Naive thymus-derived CD4-positive, alpha-beta T cell (primary cell): ENCODE results near the gene OGFOD2. TPM values are rescaled to one million over a fixed set of nuclear protein-coding genes. Genes with fewer than 3 reads are reported as not detected.
A peak's percentile ranks its signal among the peaks of the same experiment; 100 is the strongest.

ENCODE experiments used
- ATAC-seq: fragments of 150-1000 bp; cut with Tn5 transposase; 2 replicates; pipeline ENCODE4 v1.10.0; 2021; ENCODE audit warnings: mild to moderate bottlenecking, moderate library complexity
- CTCF ChIA-PET: fragments of 350-600 bp; sonication (Branson Sonifier 250); formaldehyde crosslinking; loops from one replicate; lab custom pipeline; 2021; ENCODE audit warnings: antibody characterized with exemption; lab: Charles Lee
- POLR2A ChIA-PET: fragments of 350-600 bp; sonication (Branson Sonifier 250); formaldehyde crosslinking; loops from one replicate; lab custom pipeline; 2021; ENCODE audit warnings: antibody characterized with exemption, inconsistent platforms; lab: Charles Lee
- DNase-seq, 9 donors: peaks; one replicate each; pipeline versions ENCODE4 v3.0.0 to v3.0.0-alpha.2; 2020 to 2022; ENCODE audit warnings: mixed read lengths in 1 of 9
- H3K27ac ChIP-seq: one replicate; pipeline ENCODE4 v1.7.0; 2013; ENCODE audit warnings: mild to moderate bottlenecking, low read depth, low read length, moderate library complexity
- H3K27me3 ChIP-seq, 2 donors: one replicate each; pipeline ENCODE4 v1.7.0; 2013; ENCODE audit warnings: low read length in 2 of 2, mild to moderate bottlenecking in 2 of 2, moderate library complexity in 2 of 2; ENCODE audit not compliant: control insufficient read depth in 2 of 2, insufficient read depth in 2 of 2
- H3K36me3 ChIP-seq, 3 experiments: 1 replicate in 2 of 3; 2 replicates in 1 of 3; pipeline ENCODE4 v1.7.0; 2013; ENCODE audit warnings: low read length in 3 of 3, mild to moderate bottlenecking in 3 of 3, moderate library complexity in 1 of 3; ENCODE audit not compliant: insufficient read depth in 3 of 3, control insufficient read depth in 2 of 3
- H3K4me1 ChIP-seq, 2 donors: one replicate each; pipeline ENCODE4 v1.7.0; 2013; ENCODE audit warnings: low read length in 2 of 2, mild to moderate bottlenecking in 2 of 2, moderate library complexity in 1 of 2; ENCODE audit not compliant: control insufficient read depth in 2 of 2, insufficient read depth in 2 of 2
- H3K4me3 ChIP-seq: 2 replicates; pipeline ENCODE4 v1.7.0; 2013; ENCODE audit warnings: mild to moderate bottlenecking, low read length
- H3K9me3 ChIP-seq, 3 experiments: 1 replicate in 2 of 3; 2 replicates in 1 of 3; pipeline ENCODE4 v1.7.0; 2013; ENCODE audit warnings: low read length in 3 of 3; ENCODE audit not compliant: control insufficient read depth in 2 of 3
- H3K27ac Mint-ChIP-seq, 9 donors: one replicate each; pipeline ENCODE4 v1.8.0; 2020 to 2022; ENCODE audit warnings: mixed read lengths in 9 of 9, mild to moderate bottlenecking in 8 of 9, moderate library complexity in 5 of 9, inconsistent platforms in 2 of 9
- H3K27me3 Mint-ChIP-seq, 5 donors: one replicate each; pipeline ENCODE4 v1.8.0; 2021 to 2022; ENCODE audit warnings: mixed read lengths in 5 of 5, mild to moderate bottlenecking in 1 of 5
- H3K36me3 Mint-ChIP-seq, 5 donors: one replicate each; pipeline ENCODE4 v1.8.0; 2020 to 2022; ENCODE audit warnings: mixed read lengths in 5 of 5, mild to moderate bottlenecking in 3 of 5, inconsistent platforms in 1 of 5
- H3K4me1 Mint-ChIP-seq, 7 donors: one replicate each; pipeline ENCODE4 v1.8.0; 2020 to 2022; ENCODE audit warnings: mixed read lengths in 7 of 7, mild to moderate bottlenecking in 3 of 7, inconsistent platforms in 1 of 7
- H3K4me3 Mint-ChIP-seq, 10 donors: one replicate each; pipeline ENCODE4 v1.8.0; 2020 to 2022; ENCODE audit warnings: mild to moderate bottlenecking in 10 of 10, mixed read lengths in 10 of 10, moderate library complexity in 6 of 10, inconsistent platforms in 2 of 10
- H3K9me3 Mint-ChIP-seq, 11 donors: one replicate each; pipeline ENCODE4 v1.8.0; 2020 to 2022; ENCODE audit warnings: mixed read lengths in 11 of 11, mild to moderate bottlenecking in 4 of 11, inconsistent platforms in 1 of 11, moderate library complexity in 1 of 11
- intact Hi-C, 2 donors: fragments of 100-400 bp; cut with micrococcal nuclease; formaldehyde crosslinking; loops; one replicate each; pipeline ENCODE4 v1.15.1; 2023
- polyA plus RNA-seq, 2 donors: library from polyadenylated mRNA; unstranded; fragments of 300-500 nt; fragmentation: Illumina TruSeq; gene quantifications; one replicate each; pipeline ENCODE4 v1.2.3, GENCODE V29; 2021
- total RNA-seq, 6 experiments: library from RNA in 5 of 6; stranded (reverse) in 5 of 6; gene quantifications; 1 replicate in 5 of 6; 2 replicates in 1 of 6; pipeline ENCODE4 v1.2.3 and lab custom pipeline; 2021 to 2026

The OGFOD2 gene
- total and polyA plus RNA-seq, 7 experiments from 2014 or later: 16.8 to 49.1 (median 21.7) TPM

- H3K27ac ChIP-seq: no peak overlapping the region
- intact Hi-C loops: no loop called here
- H3K4me3 Mint-ChIP-seq: no peak overlapping the region
- no peaks in the 10 kb centered on the region for H3K9me3 ChIP-seq
- ATAC-seq (no peak), DNase-seq (no peak)
- no peak overlapping the region for H3K4me3 ChIP-seq
- H3K27me3 Mint-ChIP-seq: no peaks in the 10 kb centered on the region
- peak overlapping the region in 3 of 9 donors; percentile 56 to 74 (median 73) for H3K27ac Mint-ChIP-seq
- peaks cover 0 to 3% (median 0%) of the 10 kb centered on the region in 11 donors for H3K9me3 Mint-ChIP-seq
- ChIA-PET CTCF (no interaction called here), POLR2A (interaction anchor here (1.0 kb wide), 1 partner anchor 23 kb away, joined by 3 read pairs; the partner anchor contains the start of gene ARL6IP4)
- H3K27me3 ChIP-seq: no peaks in the 10 kb centered on the region
- no peaks in the 10 kb centered on the region for H3K4me1 ChIP-seq
- no peaks in the 10 kb centered on the region for H3K4me1 Mint-ChIP-seq
- peaks cover 0 to 19% (median 4%) of the 10 kb centered on the region in 5 donors for H3K36me3 Mint-ChIP-seq
- peaks cover 0 to 71% (median 0%) of the 10 kb centered on the region in 3 experiments for H3K36me3 ChIP-seq
Observed at GRCh38 chr12:123003257-123003656, 28.2 kb downstream of the OGFOD2 start.

DNA sequence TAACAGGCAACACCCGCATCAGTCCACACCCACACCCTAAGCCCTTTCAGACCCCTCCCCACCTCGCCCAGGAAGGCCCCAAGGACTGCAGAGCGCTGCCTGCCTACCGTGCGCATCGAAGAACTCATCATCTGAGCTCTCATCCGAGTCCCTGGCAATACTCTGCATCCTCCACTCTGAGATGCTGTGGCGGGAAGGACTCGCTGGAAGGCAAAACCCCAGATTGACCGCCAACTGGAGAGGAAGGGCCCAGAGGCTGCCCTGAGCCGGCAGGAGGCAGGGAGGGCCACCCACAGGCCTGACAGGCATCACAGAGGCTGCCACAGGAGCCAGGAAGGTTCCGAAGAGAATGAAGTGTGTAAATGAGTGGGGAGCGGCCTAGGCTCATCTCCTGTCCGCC lies 29.2 kb downstream of the OGFOD2 start:
- ATAC-seq: no peak
- no peak overlapping the region for H3K27ac Mint-ChIP-seq
- Histone ChIP-seq H3K27me3 (no peaks in the 10 kb centered on the region), H3K27ac (no peak overlapping the region), H3K4me3 (no peak overlapping the region), H3K36me3 (peaks cover 0 to 74% (median 0%) of the 10 kb centered on the region in 3 experiments), H3K9me3 (no peaks in the 10 kb centered on the region), H3K4me1 (no peaks in the 10 kb centered on the region)
- H3K36me3 Mint-ChIP-seq: peaks cover 0 to 22% (median 4%) of the 10 kb centered on the region in 5 donors
- H3K4me3 Mint-ChIP-seq: no peak overlapping the region
- H3K9me3 Mint-ChIP-seq: peaks cover 0 to 3% (median 0%) of the 10 kb centered on the region in 11 donors
- no peaks in the 10 kb centered on the region for H3K4me1 Mint-ChIP-seq
- POLR2A ChIA-PET: no interaction called here
- DNase-seq: no peak
- CTCF ChIA-PET: no interaction called here
- H3K27me3 Mint-ChIP-seq: no peaks in the 10 kb centered on the region
- intact Hi-C loops: no loop called here

GRCh38 chr12:123005081-123005626 lies 30.1 kb downstream of the OGFOD2 start:
- H3K27ac ChIP-seq: no peak overlapping the region
- Mint-ChIP-seq H3K4me1 (no peaks in the 10 kb centered on the region), H3K9me3 (peaks cover 0 to 3% (median 0%) of the 10 kb centered on the region in 11 donors), H3K27ac (no peak overlapping the region), H3K36me3 (peaks cover 0 to 26% (median 4%) of the 10 kb centered on the region in 5 donors), H3K27me3 (no peaks in the 10 kb centered on the region), H3K4me3 (no peak overlapping the region)
- no peaks in the 10 kb centered on the region for H3K9me3 ChIP-seq
- ChIA-PET CTCF (interaction anchor here (1.5 kb wide), 1 partner anchor 13 kb away, joined by 3 read pairs; no protein-coding TSS in a partner anchor), POLR2A (no interaction called here)
- no peak for ATAC-seq
- peaks cover 0 to 74% (median 0%) of the 10 kb centered on the region in 3 experiments for H3K36me3 ChIP-seq
- no peak overlapping the region for H3K4me3 ChIP-seq
- H3K27me3 ChIP-seq: no peaks in the 10 kb centered on the region
- H3K4me1 ChIP-seq: no peaks in the 10 kb centered on the region
- intact Hi-C loops: no loop called here
- DNase-seq: no peak

DNA sequence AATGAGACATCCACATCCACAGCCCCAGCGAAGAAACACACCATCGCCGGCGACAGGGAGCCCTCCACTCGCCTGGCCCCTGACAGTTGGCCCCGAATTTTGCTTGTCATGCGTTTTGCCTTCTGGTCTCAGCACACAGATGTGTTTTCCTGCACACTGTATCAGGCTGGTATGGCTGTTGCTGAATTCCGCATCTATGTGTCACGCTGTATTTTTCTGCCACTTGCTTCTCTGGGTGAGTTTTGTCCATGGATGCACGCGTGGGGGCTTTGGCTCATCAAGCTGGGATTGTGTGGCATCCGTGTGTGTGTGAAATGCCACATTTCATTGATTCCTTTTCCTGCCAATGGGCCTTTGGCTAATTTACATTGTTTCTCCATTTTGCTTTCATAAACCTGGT lies 31.9 kb downstream of the OGFOD2 start:
- ChIA-PET POLR2A (no interaction called here), CTCF (interaction anchor here (1.4 to 1.5 kb wide), 2 partner anchors 12 to 231 kb away, joined by 3 read pairs; no protein-coding TSS in a partner anchor)
- peaks cover 0 to 24% (median 4%) of the 10 kb centered on the region in 5 donors for H3K36me3 Mint-ChIP-seq
- Histone ChIP-seq H3K27ac (no peak overlapping the region), H3K27me3 (no peaks in the 10 kb centered on the region), H3K9me3 (no peaks in the 10 kb centered on the region), H3K4me3 (no peak overlapping the region), H3K4me1 (no peaks in the 10 kb centered on the region), H3K36me3 (peaks cover 0 to 74% (median 0%) of the 10 kb centered on the region in 3 experiments)
- no peaks in the 10 kb centered on the region for H3K4me1 Mint-ChIP-seq
- DNase-seq (no peak), ATAC-seq (no peak)
- no peaks in the 10 kb centered on the region for H3K27me3 Mint-ChIP-seq
- peaks cover 0 to 3% (median 0%) of the 10 kb centered on the region in 11 donors for H3K9me3 Mint-ChIP-seq
- H3K27ac Mint-ChIP-seq: peak overlapping the region in 2 of 9 donors; percentile 17 to 57
- H3K4me3 Mint-ChIP-seq: no peak overlapping the region
- intact Hi-C loops: no loop called here

DNA sequence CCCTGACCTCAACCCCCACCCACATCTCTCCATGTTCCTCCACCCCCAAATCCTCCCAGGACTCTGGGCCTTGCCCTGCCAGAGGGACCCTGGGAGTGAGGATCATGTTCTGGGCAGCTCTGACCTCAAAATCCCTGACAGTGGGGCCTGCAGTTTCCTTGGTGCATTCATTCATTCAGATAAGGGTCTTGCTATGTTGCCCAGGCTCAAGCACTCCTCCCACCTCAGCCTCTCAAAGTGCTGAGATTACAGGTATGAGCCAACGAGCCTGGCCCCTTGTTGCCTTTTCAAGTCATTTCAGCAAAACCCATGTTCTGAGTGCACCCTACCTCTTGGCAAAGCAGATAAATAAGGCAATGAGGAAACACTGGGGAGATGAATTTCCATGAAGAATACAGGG lies 35.1 kb downstream of the OGFOD2 start:
- DNase-seq (no peak), ATAC-seq (no peak)
- no peak overlapping the region for H3K27ac ChIP-seq
- no peaks in the 10 kb centered on the region for H3K9me3 Mint-ChIP-seq
- H3K27me3 ChIP-seq: no peaks in the 10 kb centered on the region
- peaks cover 0 to 30% (median 4%) of the 10 kb centered on the region in 5 donors for H3K36me3 Mint-ChIP-seq
- H3K4me1 ChIP-seq: no peaks in the 10 kb centered on the region
- H3K4me3 ChIP-seq: no peak overlapping the region
- intact Hi-C loops: no loop called here
- H3K4me1 Mint-ChIP-seq: peaks cover 0 to 4% (median 2%) of the 10 kb centered on the region in 7 donors
- H3K4me3 Mint-ChIP-seq: no peak overlapping the region
- H3K36me3 ChIP-seq: peaks cover 0 to 82% (median 0%) of the 10 kb centered on the region in 3 experiments
- H3K9me3 ChIP-seq: no peaks in the 10 kb centered on the region
- no peaks in the 10 kb centered on the region for H3K27me3 Mint-ChIP-seq
- CTCF ChIA-PET: no interaction called here
- peak overlapping the region in 2 of 9 donors; percentile 25 to 65 for H3K27ac Mint-ChIP-seq
- POLR2A ChIA-PET: no interaction called here

GRCh38 chr12:123010681-123011080 lies 35.6 kb downstream of the OGFOD2 start:
- H3K27ac ChIP-seq: no peak overlapping the region
- H3K27ac Mint-ChIP-seq: peak overlapping the region in 2 of 9 donors; percentile 56 to 65
- no peaks in the 10 kb centered on the region for H3K9me3 ChIP-seq
- H3K36me3 Mint-ChIP-seq: peaks cover 0 to 34% (median 4%) of the 10 kb centered on the region in 5 donors
- H3K27me3 ChIP-seq: no peaks in the 10 kb centered on the region
- intact Hi-C loops: no loop called here
- CTCF ChIA-PET: no interaction called here
- no peak overlapping the region for H3K4me3 Mint-ChIP-seq
- no peaks in the 10 kb centered on the region for H3K4me1 ChIP-seq
- ATAC-seq (no peak), DNase-seq (no peak)
- H3K4me3 ChIP-seq: no peak overlapping the region
- POLR2A ChIA-PET: no interaction called here
- peaks cover 0 to 76% (median 0%) of the 10 kb centered on the region in 3 experiments for H3K36me3 ChIP-seq
- no peaks in the 10 kb centered on the region for H3K27me3 Mint-ChIP-seq
- H3K4me1 Mint-ChIP-seq: peaks cover 0 to 10% (median 5%) of the 10 kb centered on the region in 7 donors
- H3K9me3 Mint-ChIP-seq: no peaks in the 10 kb centered on the region
